Medulla oblongata (tissue), 1 donor: ENCODE measurements around the gene KLF3.
"Not testable (repeated sequence)": the region's sequence is repeated elsewhere in the genome, so short reads cannot be mapped to it uniquely, and the experiment has no call there.

Experiments
- DNase-seq: peaks from one replicate; pipeline ENCODE4 v3.0.0-alpha.2; 2015; ENCODE audit errors: extremely low spot score

KLF3 gene

DNA sequence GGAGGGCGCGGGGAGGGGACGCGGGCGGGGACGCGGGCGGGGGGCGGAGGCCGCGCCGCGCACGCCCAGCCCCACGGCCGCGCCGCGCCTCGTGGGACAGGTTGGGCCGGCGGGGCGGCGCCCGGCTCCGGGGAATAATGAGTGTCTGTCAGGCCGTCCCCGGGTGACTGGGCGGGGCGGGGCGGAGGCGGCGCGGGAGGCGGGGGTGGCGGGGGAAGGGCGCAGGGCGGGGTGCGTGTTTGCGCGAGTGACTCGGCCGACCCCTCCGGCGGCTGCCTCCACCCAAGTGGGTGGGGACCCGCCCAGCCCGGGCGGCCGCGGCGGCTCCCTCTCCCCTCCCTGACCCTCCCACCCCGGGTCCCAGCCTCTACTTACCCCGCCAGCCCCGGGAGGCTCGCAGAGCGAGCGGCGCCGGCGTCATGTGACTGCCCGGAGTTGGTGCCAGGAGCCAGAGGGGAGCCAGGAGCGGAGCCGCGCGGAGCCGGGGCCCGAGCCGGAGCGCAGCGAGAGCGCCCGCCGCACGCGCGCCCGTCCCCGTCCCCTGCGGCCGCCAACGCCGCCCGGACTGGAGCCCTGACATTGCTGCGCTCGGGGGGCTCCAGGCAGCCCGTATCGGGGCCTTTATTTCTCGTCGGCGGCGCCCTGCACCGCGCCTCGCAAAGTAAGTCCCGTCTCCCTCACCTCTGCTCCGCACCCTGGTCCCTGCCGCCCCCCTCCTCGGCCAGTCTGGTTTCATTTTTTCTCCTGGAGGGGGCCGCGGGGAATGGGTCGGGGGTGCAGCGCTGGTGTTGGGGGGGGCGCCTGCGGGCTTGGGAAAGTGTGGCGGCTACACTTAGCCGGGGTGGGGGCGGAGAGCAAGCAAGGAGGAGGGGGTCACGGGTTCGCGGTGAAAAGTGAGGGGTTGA is at the start of gene KLF3:
Gene KLF3, plus strand, starts transcription at position 399 of the 905 bp plus-strand sequence. CDS start 16,427 bp downstream, outside the sequence.
- DNase-seq: peak; percentile 93

- DNase-seq: no peak
Observed at GRCh38 chr4:38614231-38614630, 49.8 kb upstream of the KLF3 start.

DNA sequence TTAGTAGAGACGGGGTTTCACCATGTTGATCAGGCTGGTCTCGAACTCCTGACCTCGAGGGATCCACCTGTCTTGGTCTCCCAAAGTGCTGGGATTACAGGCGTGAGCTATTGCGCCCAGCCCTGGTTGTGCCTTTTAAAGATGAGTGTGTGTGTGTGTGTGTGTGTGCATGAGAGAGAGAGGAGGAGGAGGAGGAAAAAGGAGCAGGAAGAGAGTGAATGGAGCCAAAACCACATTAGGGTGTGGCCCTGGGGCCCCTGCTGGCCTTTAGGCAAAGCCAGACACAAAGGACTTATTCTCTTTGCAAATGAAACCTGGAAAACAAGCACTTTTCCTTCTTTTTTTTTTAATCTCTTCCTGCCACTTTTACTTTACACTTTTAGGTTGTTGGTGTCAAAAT is 48.2 kb upstream of the KLF3 start:
- DNase-seq: no peak

DNA sequence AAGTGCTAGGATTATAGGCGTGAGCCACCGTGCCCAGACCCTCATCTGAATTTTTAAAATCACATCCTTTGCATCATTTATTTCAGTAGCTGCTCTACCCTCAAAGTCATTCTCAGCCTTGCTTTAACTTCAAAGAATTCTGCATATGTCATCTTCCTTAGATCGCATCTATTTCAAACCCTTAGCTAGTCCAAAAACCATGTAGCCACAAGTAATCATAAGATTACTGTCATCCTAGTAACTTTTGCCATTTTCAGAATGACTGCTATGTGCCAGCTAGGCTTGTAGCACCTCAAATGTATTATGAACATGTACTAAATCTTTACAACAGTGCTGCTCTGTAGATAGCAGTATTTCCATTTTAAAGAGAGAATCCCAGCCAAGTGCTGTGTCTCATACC is 45.5 kb upstream of the KLF3 start:
- DNase-seq: no peak

DNA sequence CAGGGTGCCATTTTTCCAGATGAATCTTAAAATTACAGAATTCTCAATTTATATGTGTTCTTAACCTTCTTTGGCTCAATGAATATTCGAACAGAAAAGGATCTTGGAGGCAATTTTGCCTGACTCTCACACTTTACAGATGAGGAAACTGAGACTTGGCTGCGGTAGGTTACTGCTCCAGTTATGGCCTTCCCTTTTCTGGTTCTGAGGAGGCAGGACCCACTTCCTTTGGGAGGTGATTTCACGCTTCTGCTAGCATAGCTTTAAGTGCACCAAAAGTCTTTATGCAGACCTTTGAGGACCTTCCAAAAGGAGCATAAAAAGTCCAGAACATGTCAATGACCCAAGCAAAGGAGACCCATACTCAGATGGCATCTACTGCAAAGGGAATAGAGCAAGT is 44.7 kb upstream of the KLF3 start:
- no peak for DNase-seq

DNA sequence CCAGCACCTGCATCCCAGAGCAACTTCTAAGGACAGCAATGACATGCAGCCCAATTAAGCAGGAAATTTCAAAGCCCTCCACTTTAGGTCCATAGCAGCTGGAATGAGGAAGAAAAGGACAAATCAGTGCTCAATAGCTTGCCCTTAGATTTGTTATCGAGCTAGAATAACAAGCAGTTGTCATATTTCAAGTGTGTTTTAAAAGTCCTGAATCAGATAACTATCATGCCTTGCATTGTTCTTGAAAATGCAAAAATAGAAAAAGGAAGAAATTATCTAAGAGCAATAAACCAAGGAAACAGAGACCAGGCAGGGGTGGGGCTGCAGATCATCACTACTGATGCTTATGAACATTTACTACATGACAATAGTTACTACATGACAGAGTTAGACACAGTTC is 43.9 kb upstream of the KLF3 start:
- DNase-seq: no peak

DNA sequence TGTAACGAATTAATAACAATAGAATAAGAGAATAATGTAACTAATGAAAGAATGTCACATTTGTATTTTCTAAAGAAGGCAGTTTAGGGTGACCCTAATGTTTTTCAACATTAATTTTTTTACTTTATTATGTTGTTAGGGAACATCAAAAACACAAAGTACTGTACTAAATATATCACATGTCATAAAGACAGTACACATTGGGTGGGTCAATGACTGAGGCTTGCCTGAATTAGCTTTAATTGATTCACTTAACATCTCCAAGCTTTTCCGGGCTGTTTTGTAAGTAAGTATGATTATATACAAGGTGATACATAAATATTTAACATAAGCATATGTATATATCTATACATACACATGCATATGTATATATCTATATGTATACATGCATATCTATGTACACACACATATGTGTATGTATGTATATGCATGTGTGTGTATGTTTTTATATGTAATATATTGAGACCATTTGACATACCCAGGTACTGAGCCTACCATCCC is 43.4 kb upstream of the KLF3 start:
- DNase-seq: no peak

GRCh38 chr4:38621028-38621684 is 42.8 kb upstream of the KLF3 start:
- DNase-seq: no peak

GRCh38 chr4:38621831-38622230 is 42.2 kb upstream of the KLF3 start:
- no peak for DNase-seq

GRCh38 chr4:38622340-38622739 is 41.7 kb upstream of the KLF3 start:
- DNase-seq: not testable (repeated sequence)

DNA sequence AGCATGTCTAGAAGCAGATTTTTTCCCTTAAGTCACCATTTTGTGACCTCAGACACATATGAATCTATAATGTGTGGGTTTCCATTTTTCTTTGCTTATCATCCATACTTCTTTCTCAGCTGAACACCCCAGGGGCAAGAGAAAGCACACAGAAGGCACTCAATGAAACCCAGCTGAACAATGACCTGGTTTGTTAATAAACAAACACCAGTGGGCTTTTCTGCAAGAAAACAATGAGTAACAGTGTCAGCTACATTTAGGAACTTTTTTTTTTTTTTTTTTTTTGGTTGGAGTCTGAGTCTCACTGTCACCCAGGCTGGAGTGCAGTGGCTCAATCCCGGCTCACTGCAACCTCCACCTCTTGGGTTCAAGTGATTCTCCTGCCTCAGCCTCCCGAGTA is 40.7 kb upstream of the KLF3 start:
- DNase-seq: peak; percentile 67

GRCh38 chr4:38624311-38624710 is 39.7 kb upstream of the KLF3 start:
- DNase-seq: no peak

DNA sequence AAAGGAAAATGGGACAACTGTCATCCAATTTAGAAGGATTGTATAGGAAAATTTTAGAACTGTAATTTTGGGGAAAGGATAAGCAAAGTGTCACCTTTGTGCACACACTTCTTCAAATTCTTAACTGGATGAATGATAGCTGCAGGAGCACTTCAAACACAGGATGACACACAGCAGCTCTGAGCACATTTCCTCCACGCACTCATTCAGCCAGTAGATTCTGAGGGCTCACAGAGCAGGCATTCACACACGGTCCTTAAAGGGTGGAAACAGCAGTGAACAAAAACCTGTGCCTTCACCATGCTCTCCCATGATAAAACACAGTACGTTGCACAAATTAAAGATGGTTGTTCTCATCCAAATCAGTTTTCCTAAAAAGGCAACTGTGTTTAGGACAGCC is 38.5 kb upstream of the KLF3 start:
- no peak for DNase-seq

GRCh38 chr4:38626901-38627444 is 37.0 kb upstream of the KLF3 start:
- DNase-seq: not testable (repeated sequence)

GRCh38 chr4:38630519-38630918 is 33.5 kb upstream of the KLF3 start:
- no peak for DNase-seq

DNA sequence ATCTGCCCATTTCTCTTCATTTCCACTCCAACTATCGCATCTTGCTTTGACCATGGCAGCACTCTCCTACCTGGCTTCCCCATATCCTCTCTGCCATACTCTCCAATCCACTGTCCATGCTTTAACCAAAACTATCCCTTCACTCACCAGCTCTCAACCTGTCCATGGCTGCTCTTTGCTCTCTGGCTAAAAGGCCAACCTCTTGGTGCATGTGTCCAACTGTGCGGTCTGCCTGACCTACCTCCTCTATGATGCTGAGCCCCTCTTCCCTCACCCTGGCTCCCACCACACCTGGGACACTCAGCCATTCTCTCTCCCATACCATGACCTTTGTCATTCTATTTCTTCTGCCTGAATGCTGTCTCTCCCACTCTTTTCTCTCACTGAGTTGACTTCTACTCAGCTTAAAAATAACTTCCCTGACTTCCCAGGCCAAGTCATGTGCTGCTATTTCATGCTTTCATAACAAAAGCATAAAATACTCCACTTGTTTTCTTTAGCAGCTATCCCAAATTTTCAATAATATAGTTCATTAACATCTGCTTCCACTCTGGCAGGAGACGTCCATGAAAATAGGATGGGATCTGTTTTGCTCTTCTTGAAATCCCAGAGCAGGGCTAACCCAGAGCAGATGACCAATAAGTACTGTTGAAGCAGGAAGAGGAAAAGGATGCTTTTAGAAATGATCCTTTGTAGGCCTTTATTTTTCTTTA is 29.8 kb upstream of the KLF3 start:
- DNase-seq: no peak

DNA sequence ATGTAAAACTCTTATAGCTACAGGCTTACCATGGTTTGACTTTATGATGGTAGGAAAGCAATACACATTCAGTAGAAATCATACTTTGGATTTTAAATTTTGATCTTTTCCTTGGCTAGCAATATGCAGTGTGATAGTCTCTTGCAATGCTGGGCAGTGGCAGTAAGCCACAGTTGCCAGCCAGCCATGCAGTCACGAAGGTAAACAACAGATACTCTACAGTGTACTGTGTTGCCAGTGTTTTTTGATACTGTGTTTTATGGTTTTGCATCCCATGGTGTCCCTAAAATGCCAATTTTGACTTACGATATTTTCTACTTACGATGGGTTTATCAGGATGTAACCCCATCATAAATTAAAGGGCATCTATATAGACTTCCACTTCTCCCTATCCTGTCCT is 24.8 kb upstream of the KLF3 start:
- DNase-seq: no peak

- no peak for DNase-seq
Observed at GRCh38 chr4:38641811-38642210, 22.2 kb upstream of the KLF3 start.

DNA sequence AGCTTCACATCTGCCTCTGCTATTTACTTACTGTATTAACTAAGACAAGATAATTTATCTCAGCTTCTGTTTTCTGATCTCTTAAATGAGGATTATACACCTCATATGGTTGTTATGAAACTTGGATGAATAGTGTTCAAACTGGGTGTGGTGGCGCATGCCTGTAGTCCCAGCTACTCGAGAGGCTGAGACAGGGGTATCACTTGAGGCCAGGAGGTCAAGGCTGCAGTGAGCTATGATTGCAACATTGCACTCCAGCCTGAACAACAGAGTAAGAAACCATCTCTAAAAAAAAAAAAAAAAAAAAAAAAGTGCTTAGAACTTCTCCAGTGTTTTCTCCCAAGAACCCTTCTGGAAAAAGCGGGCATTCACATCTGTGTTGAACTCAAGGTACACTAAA is 19.8 kb upstream of the KLF3 start:
- no peak for DNase-seq

DNA sequence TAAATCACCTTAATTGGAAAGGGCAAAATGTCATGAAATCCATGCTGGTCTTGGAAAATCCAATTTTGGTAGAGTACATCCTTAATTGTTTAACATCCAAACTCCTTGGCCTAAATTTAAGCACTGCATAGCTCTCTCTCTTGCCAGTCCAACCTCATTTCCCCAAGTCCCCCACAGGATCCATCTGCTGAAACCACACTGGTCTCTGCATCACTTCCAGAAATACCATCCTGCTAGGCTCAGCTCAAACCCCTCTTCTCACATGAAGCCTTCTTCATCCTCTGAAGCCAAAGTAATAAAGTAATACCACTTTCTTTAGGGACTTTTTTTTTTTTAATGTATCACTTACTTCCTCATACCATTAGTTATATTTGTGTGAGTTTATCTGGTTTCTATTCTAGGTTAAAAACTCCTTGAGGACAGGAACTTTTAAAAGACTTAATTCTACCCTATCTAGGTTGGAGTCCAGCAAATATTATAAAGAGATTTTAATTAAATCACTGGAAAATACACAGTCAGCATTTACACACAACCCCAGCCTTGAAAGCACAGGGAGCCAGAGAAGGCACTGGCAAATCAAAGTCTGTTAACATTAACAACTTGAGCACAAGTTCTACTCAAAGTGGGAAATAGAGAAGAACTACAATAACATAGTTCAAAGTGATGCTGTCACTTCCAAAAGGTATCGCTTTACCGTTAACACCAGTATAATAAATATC is 16.7 kb upstream of the KLF3 start:
- DNase-seq: no peak

- DNase-seq: no peak
Observed at GRCh38 chr4:38650133-38650532, 13.9 kb upstream of the KLF3 start.
